ENCODE measurements around the gene FMR1NB.

GRCh38 chrX:147948531-147948930 is 32.6 kb upstream of the FMR1NB start:
- no peak for TF ChIP-seq CTCF (IDR thresholded peaks at IDR 0.05)
- TF ChIP-seq POLR2A (IDR thresholded peaks at IDR 0.05) = no peak
